ENCODE results near the gene LIN7B. TPM values are rescaled to one million over a fixed set of nuclear protein-coding genes. Genes with fewer than 3 reads are reported as not detected.

Gene LIN7B
- total and polyA plus RNA-seq, 9 of the 15 experiments (the other 6 are each of a cell fraction or from before 2014, with no cell fraction given), result 0.89 to 15.7 (median 4.0) TPM

DNA sequence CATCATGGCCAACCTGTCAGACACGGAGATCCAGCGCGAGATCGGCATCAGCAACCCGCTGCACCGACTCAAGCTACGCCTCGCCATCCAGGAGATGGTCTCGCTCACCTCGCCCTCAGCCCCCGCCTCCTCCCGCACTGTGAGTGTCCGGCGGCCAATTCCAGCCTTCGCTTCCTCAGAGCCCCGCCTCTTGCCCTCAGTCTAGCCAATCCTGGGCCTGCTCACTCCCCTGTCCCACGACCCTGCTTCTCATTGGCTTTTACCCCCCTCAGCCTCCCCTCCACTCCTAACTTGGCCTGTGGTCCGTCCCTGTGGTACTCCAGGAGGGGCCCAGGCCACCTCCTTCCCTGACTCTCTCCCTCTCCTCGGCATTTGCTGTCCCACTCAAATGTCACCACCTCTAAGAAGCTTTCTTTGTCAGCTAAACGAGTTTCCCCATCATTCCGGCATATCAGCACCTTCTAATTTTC lies 28.7 kb downstream of the LIN7B start (continued):
- TF ChIP-seq, protein P1, sequence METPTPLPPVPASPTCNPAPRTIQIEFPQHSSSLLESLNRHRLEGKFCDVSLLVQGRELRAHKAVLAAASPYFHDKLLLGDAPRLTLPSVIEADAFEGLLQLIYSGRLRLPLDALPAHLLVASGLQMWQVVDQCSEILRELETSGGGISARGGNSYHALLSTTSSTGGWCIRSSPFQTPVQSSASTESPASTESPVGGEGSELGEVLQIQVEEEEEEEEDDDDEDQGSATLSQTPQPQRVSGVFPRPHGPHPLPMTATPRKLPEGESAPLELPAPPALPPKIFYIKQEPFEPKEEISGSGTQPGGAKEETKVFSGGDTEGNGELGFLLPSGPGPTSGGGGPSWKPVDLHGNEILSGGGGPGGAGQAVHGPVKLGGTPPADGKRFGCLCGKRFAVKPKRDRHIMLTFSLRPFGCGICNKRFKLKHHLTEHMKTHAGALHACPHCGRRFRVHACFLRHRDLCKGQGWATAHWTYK (CRISPR knock-in tag; IDR thresholded peaks at IDR 0.05), result no peak
- TF ChIP-seq RFX5 (IDR thresholded peaks at IDR 0.05; ENCODE audit: low read depth, low read length) (no peak), ZNF778 (CRISPR knock-in tag; IDR thresholded peaks at IDR 0.05) (no peak), MTF1 (CRISPR knock-in tag; IDR thresholded peaks at IDR 0.05; ENCODE audit: borderline replicate concordance) (no peak), TSC22D4 (tag; IDR thresholded peaks at IDR 0.05) (no peak), MIER1 (IDR thresholded peaks at IDR 0.05; ENCODE audit: low read depth) (no peak), ZNF121 (CRISPR knock-in tag; conservative IDR thresholded peaks at IDR 0.05) (no peak), NELFE (IDR thresholded peaks at IDR 0.05; ENCODE audit: insufficient read depth, insufficient read length) (no peak), ZNF764 (CRISPR knock-in tag; IDR thresholded peaks at IDR 0.05; ENCODE audit: low read depth) (no peak), ZNF311 (CRISPR knock-in tag; IDR thresholded peaks at IDR 0.05) (no peak), POLR3G (IDR thresholded peaks at IDR 0.05; ENCODE audit: extremely low read depth, insufficient read length, insufficient replicate concordance) (no peak), ZNF830 (CRISPR knock-in tag; IDR thresholded peaks at IDR 0.05) (no peak), POLR2G (IDR thresholded peaks at IDR 0.05; ENCODE audit: low read depth, low read length) (peak; percentile 67), ZSCAN32 (CRISPR knock-in tag; IDR thresholded peaks at IDR 0.05) (no peak)
- TF ChIP-seq, protein P2, sequence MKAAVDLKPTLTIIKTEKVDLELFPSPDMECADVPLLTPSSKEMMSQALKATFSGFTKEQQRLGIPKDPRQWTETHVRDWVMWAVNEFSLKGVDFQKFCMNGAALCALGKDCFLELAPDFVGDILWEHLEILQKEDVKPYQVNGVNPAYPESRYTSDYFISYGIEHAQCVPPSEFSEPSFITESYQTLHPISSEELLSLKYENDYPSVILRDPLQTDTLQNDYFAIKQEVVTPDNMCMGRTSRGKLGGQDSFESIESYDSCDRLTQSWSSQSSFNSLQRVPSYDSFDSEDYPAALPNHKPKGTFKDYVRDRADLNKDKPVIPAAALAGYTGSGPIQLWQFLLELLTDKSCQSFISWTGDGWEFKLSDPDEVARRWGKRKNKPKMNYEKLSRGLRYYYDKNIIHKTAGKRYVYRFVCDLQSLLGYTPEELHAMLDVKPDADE (conservative IDR thresholded peaks at IDR 0.05; ENCODE audit: control insufficient read depth, low read depth, low read length), result no peak
- TF ChIP-seq, protein P3, sequence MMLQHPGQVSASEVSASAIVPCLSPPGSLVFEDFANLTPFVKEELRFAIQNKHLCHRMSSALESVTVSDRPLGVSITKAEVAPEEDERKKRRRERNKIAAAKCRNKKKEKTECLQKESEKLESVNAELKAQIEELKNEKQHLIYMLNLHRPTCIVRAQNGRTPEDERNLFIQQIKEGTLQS (IDR thresholded peaks at IDR 0.05), result no peak
- TF ChIP-seq, protein P3 (CRISPR knock-in tag; conservative IDR thresholded peaks at IDR 0.05), result no peak
- TF ChIP-seq, protein P4, sequence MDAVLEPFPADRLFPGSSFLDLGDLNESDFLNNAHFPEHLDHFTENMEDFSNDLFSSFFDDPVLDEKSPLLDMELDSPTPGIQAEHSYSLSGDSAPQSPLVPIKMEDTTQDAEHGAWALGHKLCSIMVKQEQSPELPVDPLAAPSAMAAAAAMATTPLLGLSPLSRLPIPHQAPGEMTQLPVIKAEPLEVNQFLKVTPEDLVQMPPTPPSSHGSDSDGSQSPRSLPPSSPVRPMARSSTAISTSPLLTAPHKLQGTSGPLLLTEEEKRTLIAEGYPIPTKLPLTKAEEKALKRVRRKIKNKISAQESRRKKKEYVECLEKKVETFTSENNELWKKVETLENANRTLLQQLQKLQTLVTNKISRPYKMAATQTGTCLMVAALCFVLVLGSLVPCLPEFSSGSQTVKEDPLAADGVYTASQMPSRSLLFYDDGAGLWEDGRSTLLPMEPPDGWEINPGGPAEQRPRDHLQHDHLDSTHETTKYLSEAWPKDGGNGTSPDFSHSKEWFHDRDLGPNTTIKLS (IDR thresholded peaks at IDR 0.05; ENCODE audit: borderline replicate concordance, low read depth), result no peak
- TF ChIP-seq, protein P5, sequence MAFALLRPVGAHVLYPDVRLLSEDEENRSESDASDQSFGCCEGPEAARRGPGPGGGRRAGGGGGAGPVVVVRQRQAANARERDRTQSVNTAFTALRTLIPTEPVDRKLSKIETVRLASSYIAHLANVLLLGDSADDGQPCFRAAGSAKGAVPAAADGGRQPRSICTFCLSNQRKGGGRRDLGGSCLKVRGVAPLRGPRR (CRISPR knock-in tag; IDR thresholded peaks at IDR 0.05), result no peak
- TF ChIP-seq, protein P6, sequence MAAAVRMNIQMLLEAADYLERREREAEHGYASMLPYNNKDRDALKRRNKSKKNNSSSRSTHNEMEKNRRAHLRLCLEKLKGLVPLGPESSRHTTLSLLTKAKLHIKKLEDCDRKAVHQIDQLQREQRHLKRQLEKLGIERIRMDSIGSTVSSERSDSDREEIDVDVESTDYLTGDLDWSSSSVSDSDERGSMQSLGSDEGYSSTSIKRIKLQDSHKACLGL (CRISPR knock-in tag; IDR thresholded peaks at IDR 0.05; ENCODE audit: borderline replicate concordance, poor library complexity, severe bottlenecking), result no peak
